ENCODE measurements around the gene PSME3IP1.

DNA sequence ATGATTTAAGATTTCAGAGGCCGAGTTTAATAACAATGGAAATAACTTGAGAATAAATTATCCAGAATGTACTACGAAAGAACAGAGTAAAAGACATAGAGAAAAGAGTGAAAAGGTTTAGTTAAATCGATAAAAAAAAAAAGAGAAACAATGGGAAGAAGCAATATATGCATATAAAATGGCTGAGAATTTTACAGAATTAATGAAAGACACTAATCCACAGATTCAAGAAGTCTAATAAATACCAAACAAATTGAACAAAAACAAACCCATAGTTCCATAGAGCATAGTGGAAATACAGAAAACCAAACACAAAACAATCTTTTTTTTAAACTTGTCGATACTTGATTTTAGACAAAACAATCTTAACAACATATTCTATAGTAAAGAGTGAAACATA, 1.7 kb downstream of the PSME3IP1 start:
- TF ChIP-seq CTCF (optimal IDR thresholded peaks at IDR 0.05 in 1 of 3, IDR thresholded peaks at IDR 0.05 in 1 of 3, conservative IDR thresholded peaks at IDR 0.05 in 1 of 3; ENCODE audit: extremely low read depth in 1 of 3, insufficient read depth in 2 of 3, low read length in 3 of 3) (no peak), EZH2 (IDR thresholded peaks at IDR 0.05; ENCODE audit: low read length) (no peak)
